GM19240 (cell line): Measurements from ENCODE around the gene MFAP2.

Source experiments
- DNase-seq: peaks from one replicate; pipeline ENCODE4 v3.0.0; 2011; ENCODE audit warnings: low spot score; ENCODE audit not compliant: insufficient read length

Gene MFAP2

GRCh38 chr1:16981269-16981849 lies 939 bp upstream of the MFAP2 start:
- DNase-seq = no peak

DNA sequence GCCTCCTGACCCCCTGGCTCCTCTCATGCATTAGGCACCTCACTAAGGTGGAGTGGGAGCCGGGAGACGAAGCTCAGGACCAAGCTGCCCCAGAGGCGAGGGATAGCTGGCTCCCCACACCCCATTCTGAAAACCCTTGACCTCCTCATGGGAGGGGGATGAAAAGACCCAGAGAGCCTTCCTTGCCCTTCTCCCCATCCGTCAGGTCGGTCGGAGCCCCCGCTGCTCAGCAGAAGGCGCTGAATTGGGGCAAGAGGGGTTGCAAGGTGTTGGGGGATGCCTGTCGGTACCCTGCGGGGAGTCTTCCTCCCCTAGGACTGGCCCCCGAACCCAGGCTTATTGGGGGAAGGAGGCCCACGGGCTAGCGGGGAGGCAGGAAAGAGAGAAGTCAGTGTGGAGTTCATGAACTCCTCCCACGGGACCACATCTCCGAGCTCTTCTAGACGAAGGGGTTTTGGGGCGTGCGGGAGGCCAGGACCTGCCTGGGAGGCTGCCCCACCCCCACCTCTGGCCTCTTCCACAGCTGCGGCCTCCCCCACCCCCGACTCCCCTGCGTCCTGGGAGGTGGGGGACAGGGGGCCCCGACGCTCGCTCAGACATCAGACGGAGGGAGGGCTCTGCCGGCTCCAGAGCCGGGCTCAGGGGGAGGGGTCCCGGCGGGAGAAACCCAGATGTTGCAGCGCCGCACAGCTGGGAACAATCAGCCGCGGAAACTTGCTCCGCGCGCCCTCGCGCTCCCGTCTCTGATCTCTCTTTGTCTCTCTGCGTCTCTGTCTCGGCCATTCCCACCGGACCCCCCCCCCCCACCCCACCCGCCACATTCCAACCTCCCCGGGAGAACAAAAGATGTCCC lies 719 bp downstream of the MFAP2 start:
- no peak for DNase-seq

- no peak for DNase-seq
Measured at GRCh38 chr1:16978567-16979474, 1.6 kb downstream of the MFAP2 start.

DNA sequence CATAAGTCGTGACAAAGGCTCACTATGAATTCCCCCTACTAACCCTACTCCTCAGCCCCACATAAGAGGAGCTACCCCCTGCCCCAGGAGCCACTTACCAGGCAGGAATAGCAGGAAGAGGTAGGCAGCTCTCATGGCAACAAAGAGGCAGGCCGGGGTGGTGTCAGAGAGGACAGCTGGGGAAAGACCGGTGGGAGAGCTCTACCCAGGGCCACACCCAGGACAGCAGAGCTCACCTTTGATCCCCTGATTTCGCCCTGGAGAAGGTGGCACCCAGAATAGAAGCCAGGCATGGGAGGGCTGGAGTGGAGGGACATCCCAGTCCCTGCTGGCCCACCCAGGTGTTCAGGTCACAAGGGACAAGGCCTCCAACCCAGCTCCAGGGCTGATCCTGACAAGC lies 2.3 kb downstream of the MFAP2 start:
- no peak for DNase-seq

GRCh38 chr1:16977377-16977776 lies 3.0 kb downstream of the MFAP2 start:
- no peak for DNase-seq

DNA sequence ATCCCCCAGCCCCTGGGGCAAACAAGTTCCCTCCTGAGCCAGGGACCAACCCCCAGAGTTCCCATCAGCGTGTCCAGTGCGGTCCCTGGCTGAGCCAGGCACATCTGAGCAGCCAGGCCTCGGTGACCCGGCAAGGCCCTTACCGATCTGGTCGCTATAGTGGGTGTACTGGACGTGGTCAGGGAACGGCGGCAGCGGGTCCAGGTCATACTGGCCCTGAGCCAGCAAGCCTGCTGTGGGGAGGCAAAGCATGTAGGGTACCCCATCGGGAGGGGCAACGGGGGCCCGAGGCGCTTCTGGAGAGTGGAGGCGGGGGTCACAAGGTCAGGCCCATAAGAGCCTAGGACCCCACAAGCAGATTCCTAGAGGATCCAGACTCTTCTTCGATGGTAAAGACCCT lies 3.5 kb downstream of the MFAP2 start:
- DNase-seq = no peak

- no peak for DNase-seq
Measured at GRCh38 chr1:16975838-16976237, 4.6 kb downstream of the MFAP2 start.

GRCh38 chr1:16975211-16975610 lies 5.2 kb downstream of the MFAP2 start:
- no peak for DNase-seq

GRCh38 chr1:16973215-16973614 lies 7.2 kb downstream of the MFAP2 start:
- DNase-seq = no peak

GRCh38 chr1:16972189-16972895 lies 8.1 kb downstream of the MFAP2 start:
- no peak for DNase-seq

GRCh38 chr1:16971341-16972188 lies 8.9 kb downstream of the MFAP2 start:
- no peak for DNase-seq

- no peak for DNase-seq
Measured at GRCh38 chr1:16970132-16970910, 10.1 kb downstream of the MFAP2 start.

DNA sequence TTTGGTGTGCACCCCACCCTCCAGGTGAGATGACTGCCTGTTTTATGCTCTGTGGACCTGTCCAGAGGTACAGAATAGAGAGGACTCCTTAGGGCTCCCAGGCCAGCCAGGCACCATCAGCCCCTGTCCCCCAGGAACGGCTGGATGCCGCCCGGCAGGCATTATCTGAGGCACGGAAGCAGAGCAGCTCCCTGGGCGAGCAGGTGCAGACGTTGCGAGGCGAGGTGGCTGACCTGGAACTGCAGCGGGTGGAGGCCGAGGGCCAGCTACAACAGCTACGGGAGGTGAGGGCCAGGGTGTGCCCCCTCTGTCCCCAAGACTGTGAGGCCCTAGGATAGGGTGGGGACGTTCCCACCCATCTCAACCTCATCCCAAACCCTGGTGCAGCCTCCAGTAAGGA lies 10.8 kb downstream of the MFAP2 start:
- DNase-seq = no peak

GRCh38 chr1:16969057-16969611 lies 11.3 kb downstream of the MFAP2 start:
- DNase-seq = no peak

DNA sequence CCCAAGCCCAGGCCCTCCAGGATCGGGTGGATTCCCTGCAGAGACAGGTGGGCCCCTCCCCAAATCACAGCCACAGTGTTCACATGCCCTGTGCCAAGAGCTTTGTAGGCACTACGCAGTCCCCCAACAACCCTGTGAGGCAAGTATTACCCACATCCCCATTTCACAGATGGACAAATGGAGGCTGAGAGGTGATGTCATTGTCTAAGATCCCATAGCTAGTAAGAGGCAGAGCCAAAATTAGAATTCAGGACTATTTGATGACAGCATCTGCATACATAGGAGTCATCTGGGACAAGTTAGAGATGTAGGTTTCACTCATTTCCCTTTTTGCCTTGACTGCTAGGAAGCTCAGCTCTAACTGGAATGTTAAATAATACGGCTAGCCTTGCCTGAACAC lies 12.0 kb downstream of the MFAP2 start:
- no peak for DNase-seq

DNA sequence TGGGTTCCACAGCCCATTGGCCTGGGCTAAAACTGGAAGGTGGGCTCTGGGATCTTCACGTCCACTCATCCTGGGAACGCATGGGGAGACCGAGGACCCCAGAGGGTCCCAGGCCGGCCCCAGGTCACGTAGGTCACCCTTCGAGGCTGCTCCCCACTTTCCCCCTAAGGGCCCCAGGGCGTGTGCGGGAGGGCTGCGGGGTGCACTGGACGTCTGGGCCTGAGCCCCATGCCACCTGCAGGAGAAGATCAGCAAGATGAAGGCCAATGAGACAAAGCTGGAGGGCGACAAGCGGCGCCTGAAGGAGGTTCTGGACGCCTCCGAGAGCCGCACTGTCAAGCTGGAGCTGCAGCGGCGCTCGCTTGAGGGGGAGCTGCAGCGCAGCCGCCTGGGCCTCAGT lies 12.5 kb downstream of the MFAP2 start:
- DNase-seq = no peak

DNA sequence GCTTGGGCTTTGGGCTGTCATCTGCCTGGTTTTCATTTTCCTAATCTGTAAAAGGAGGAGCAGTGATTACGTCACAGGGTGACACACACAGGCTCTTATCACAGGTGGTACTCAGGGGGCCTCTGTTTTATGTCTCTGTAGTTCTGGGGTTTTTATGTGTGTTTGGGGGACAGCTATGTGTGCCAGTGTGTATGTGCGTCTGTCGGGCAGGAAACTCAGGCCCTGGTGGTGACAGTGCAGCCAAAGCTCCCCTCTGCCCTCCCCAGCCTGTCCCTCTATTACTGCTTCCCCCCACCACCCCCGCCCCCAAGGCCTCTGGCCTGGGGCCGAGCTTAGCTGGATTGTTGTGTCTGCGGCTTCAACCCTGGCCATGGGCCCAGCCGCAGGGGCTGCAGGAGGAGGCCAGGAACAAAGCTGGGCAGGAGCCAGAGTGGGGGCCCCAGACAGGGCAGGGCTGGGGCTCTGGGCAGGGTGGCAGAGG lies 13.3 kb downstream of the MFAP2 start:
- DNase-seq = no peak

GRCh38 chr1:16966282-16966681 lies 14.1 kb downstream of the MFAP2 start:
- DNase-seq = no peak

DNA sequence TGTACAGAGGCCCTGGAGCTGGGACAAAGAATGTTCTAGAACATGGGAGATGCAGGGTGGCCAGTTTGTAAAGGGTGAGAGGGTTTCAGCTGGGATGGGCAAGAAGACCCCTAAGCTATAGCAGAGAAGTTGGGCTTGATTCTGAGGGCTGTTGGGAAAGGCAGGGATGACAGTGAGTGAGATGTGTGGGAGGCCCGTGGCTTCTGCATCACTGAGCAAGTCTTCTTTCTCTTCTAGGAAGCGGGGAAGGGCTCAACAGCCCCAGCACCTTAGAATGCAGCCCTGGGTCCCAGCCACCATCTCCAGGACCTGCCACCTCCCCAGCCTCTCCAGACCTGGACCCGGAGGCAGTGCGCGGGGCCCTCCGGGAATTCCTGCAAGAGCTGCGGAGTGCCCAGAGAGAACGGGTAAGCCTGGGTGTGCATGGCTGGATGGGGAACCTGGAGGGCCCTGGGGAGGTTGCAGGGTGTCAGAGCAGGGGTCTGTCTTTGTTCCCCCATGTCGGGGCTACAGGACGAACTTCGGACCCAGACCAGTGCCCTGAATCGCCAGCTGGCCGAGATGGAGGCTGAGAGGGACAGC lies 14.8 kb downstream of the MFAP2 start:
- no peak for DNase-seq
